OCI-LY7 (cell line): ENCODE data around the gene ARRB2. TPM values are rescaled to one million over a fixed set of nuclear protein-coding genes. Genes with fewer than 3 reads are reported as not detected.

Experiments used
- BruUV-seq: library from RNA; stranded (reverse); fragments of 400-500 nt; replicated peaks from 2 replicates; lab custom pipeline; 2021; lab: Mats Ljungman, UMichigan
- CTCF ChIA-PET: fragments of 300-600 bp; sonication (Branson Sonifier 250); formaldehyde crosslinking; loops from one replicate; lab custom pipeline; 2022; ENCODE audit warnings: antibody characterized with exemption; ENCODE audit not compliant: unreplicated experiment; lab: Charles Lee
- POLR2A ChIA-PET: fragments of 300-600 bp; sonication (Branson Sonifier 250); formaldehyde crosslinking; loops from one replicate; lab custom pipeline; 2022; ENCODE audit warnings: antibody characterized with exemption; lab: Charles Lee
- DNase-seq: peaks from one replicate; pipeline ENCODE4 v3.0.0-alpha.2; 2015; ENCODE audit warnings: low spot score
- H2AFZ ChIP-seq: fragments of 200-600 bp; sonication (generic), shearing (Covaris generic); 2 replicates; pipeline ENCODE4 v1.6.1; 2014; ENCODE audit warnings: mild to moderate bottlenecking, antibody characterized with exemption, low read length, moderate library complexity
- H3K27ac ChIP-seq: fragments of 200-600 bp; sonication (generic); 2 replicates; pipeline ENCODE4 v1.5.1; 2014; ENCODE audit warnings: mixed run types, low read depth, mild to moderate bottlenecking, moderate library complexity, low read length, inconsistent platforms; ENCODE audit not compliant: poor library complexity, severe bottlenecking
- H3K36me3 ChIP-seq: fragments of 200-600 bp; sonication (generic); 2 replicates; pipeline ENCODE4 v1.6.1; 2014; ENCODE audit warnings: mild to moderate bottlenecking, antibody characterized with exemption, low read length, moderate library complexity, mixed read lengths; ENCODE audit not compliant: insufficient read depth
- H3K4me1 ChIP-seq: fragments of 200-600 bp; sonication (generic); 2 replicates; pipeline ENCODE4 v1.5.1; 2014; ENCODE audit warnings: mild to moderate bottlenecking, low read length; ENCODE audit not compliant: insufficient read depth, poor library complexity, severe bottlenecking
- H3K4me2 ChIP-seq: fragments of 200-600 bp; sonication (generic); 2 replicates; pipeline ENCODE4 v1.6.1; 2014; ENCODE audit warnings: mild to moderate bottlenecking, low read length
- H3K4me3 ChIP-seq: fragments of 200-600 bp; sonication (generic); 2 replicates; pipeline ENCODE4 v1.5.1; 2014; ENCODE audit warnings: mild to moderate bottlenecking, low read depth, low read length; ENCODE audit not compliant: poor library complexity, severe bottlenecking
- H3K79me2 ChIP-seq: fragments of 200-600 bp; sonication (generic); 2 replicates; pipeline ENCODE4 v1.6.1; 2016; ENCODE audit warnings: low read depth, mild to moderate bottlenecking, low read length, moderate library complexity, mixed read lengths; ENCODE audit not compliant: insufficient read depth
- H3K9me2 ChIP-seq: fragments of 200-600 bp; sonication (generic); 2 replicates; pipeline ENCODE4 v1.6.1; 2016; ENCODE audit warnings: mild to moderate bottlenecking, low read length, mixed read lengths; ENCODE audit not compliant: insufficient read depth
- H3K9me3 ChIP-seq: fragments of 200-600 bp; sonication (generic); 2 replicates; pipeline ENCODE4 v1.6.1; 2014; ENCODE audit warnings: mild to moderate bottlenecking, mixed run types, low read length, mixed read lengths
- H4K20me1 ChIP-seq: fragments of 200-600 bp; sonication (generic); 2 replicates; pipeline ENCODE4 v1.6.1; 2014; ENCODE audit warnings: mild to moderate bottlenecking, antibody characterized with exemption, low read length, moderate library complexity, mixed read lengths; ENCODE audit not compliant: insufficient read depth
- CTCF ChIP-seq: fragments of 200-600 bp; sonication (generic); conservative IDR thresholded peaks from 2 replicates; pipeline ENCODE4 v1.5.1; 2014; ENCODE audit warnings: mild to moderate bottlenecking, antibody characterized with exemption, low read length, moderate library complexity, mixed read lengths
- EZH2phosphoT487 ChIP-seq: fragments of 200-600 bp; sonication (generic); IDR thresholded peaks from 2 replicates; pipeline ENCODE4 v1.6.1; 2018; ENCODE audit warnings: low read depth, borderline replicate concordance, mild to moderate bottlenecking, mixed run types, antibody characterized with exemption, low read length, moderate library complexity, mixed read lengths
- intact Hi-C: fragments of 100-400 bp; cut with micrococcal nuclease; formaldehyde crosslinking; loops from one replicate; pipeline ENCODE4 v1.10.0; 2022; ENCODE audit not compliant: unreplicated experiment
- total RNA-seq, 2 experiments: library from RNA; depleted of rRNA in 1 of 2; stranded (reverse); fragments of >200 nt in 1 of 2; shearing (Covaris generic) in 1 of 2; gene quantifications; 2 replicates each; pipeline ENCODE4 v1.2.3, GENCODE V29; 2014 to 2022

ARRB2 gene
- total RNA-seq, 2 experiments from 2014 or later, result 56.7 to 84.9 TPM

GRCh38 chr17:4710693-4711634, 532 bp downstream of the ARRB2 start:
- intact Hi-C loops, result loop anchor here (1.0 kb wide), 3 partner anchors 20 to 178 kb away; partner anchors contain the start of gene MED11
- peak overlapping the region; percentile 85 for H3K4me3 ChIP-seq
- H3K9me2 ChIP-seq, result no peaks in the 10 kb centered on the region
- ChIA-PET CTCF (interaction anchor here (1.0 kb wide), 1 partner anchor 149 kb away, joined by 3 read pairs; no protein-coding TSS in a partner anchor), POLR2A (interaction anchor here (0.6 to 1.0 kb wide), 4 partner anchors 10 to 344 kb away, joined by 3 to 10 read pairs (median 4); no protein-coding TSS in a partner anchor)
- no peak for TF ChIP-seq EZH2phosphoT487
- TF ChIP-seq CTCF, result no peak
- H3K4me1 ChIP-seq, result peaks cover 26% of the 10 kb centered on the region
- H2AFZ ChIP-seq, result no peak overlapping the region; the same call in 1 of the 2 replicates
- DNase-seq, result peak; percentile 53
- no TSS peak for BruUV-seq
- H4K20me1 ChIP-seq, result no peaks in the 10 kb centered on the region
- H3K79me2 ChIP-seq, result peaks cover 17% of the 10 kb centered on the region; the same call in 1 of the 2 replicates
- H3K27ac ChIP-seq, result peak overlapping the region; percentile 64
- peak overlapping the region; percentile 80 for H3K4me2 ChIP-seq
- no peaks in the 10 kb centered on the region; the same call in 1 of the 2 replicates for H3K9me3 ChIP-seq
- peaks cover 14% of the 10 kb centered on the region for H3K36me3 ChIP-seq

GRCh38 chr17:4711661-4712181, 1.3 kb downstream of the ARRB2 start:
- POLR2A ChIA-PET, result no interaction called here

More at GRCh38 chr17:4711661-4712181, 1.3 kb downstream of the ARRB2 start:
- DNase-seq, result peak; percentile 35
- BruUV-seq, result no TSS peak
- H3K9me2 ChIP-seq, result no peaks in the 10 kb centered on the region
- peaks cover 26% of the 10 kb centered on the region for H3K4me1 ChIP-seq
- no peak overlapping the region for H2AFZ ChIP-seq
- intact Hi-C loops, result no loop called here
- H3K27ac ChIP-seq, result peak overlapping the region; percentile 64
- CTCF ChIA-PET, result no interaction called here
- peaks cover 17% of the 10 kb centered on the region for H3K36me3 ChIP-seq
- no peaks in the 10 kb centered on the region; the same call in 1 of the 2 replicates for H3K9me3 ChIP-seq
- peak overlapping the region; percentile 85 for H3K4me3 ChIP-seq
- H3K79me2 ChIP-seq, result peaks cover 17% of the 10 kb centered on the region; the same call in 1 of the 2 replicates
- no peaks in the 10 kb centered on the region for H4K20me1 ChIP-seq
- TF ChIP-seq CTCF (no peak), EZH2phosphoT487 (no peak)
- peak overlapping the region; percentile 80 for H3K4me2 ChIP-seq
